GM12864 (cell line): ENCODE results near the gene RCVRN.

Source experiments
- DNase-seq: peaks from one replicate; pipeline ENCODE4 v3.0.0-alpha.2; 2011; ENCODE audit warnings: low read depth
- H3K4me3 ChIP-seq: 2 replicates; pipeline ENCODE4 v1.5.1; 2011; ENCODE audit warnings: mild to moderate bottlenecking, low read depth, low read length, control low read depth
- CTCF ChIP-seq: IDR thresholded peaks from 2 replicates; pipeline ENCODE4 v1.5.1; 2011; ENCODE audit warnings: low read depth, mild to moderate bottlenecking, moderate library complexity, low read length, control low read depth, inconsistent platforms; ENCODE audit errors: missing control alignments

The RCVRN gene

DNA sequence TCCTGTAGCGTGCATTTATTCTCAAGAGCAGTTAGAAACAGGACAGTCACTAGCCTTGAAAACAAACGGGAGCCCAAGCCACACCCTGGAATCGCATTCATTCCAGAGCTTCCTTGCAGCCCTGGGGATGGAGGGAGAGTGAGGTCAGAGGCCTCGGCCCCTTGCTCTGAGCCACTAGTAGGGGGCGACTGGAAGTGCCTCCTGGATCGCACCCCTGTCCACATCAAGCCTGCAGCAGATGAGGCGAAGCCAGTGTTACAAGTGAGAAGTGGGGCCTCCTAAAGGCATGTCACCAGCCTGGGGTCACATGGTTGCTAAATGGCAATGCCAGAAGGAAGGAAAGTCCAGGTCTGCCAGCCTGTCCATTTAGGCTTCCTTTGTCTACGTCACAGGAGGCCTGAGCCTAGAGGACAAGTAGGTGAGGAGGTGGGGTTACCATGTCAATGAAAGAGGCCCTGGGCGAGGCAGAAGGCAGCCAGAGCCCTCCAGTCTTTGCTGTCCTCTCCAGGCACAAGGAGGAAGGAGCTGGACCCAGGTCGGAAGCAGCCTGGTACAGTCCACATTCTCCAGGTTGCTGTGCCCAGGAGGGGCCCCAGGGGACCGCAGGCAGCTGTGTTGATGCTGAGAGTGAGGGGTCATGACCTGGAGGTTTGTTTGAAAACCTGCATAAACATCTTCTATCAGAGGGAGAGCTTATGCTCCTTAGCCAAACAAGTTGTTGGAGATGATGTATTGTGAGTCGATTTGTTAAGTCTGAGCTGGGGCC lies 3.0 kb upstream of the RCVRN start:
- no peak overlapping the region for H3K4me3 ChIP-seq
- DNase-seq = no peak
- no peak for TF ChIP-seq CTCF

DNA sequence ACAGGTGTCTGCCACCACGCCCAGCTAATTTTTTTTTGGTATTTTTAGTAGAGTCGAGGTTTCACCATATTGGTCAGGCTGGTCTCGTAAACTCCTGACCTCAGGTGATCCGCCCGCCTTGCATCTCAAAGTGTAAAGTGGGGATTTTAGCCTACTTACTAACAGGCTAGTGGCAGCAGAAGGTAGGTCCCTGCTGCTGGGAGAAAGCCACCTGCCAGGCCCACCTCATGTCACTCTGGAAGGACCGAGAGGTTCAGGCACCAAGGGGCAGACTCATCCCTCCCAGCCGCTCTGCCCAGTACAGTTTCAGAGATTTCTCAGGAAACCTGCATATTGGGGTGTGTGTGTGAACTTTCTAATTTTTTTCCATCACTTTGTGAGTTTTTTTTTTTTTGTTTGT lies 2.1 kb upstream of the RCVRN start:
- DNase-seq = no peak
- H3K4me3 ChIP-seq = no peak overlapping the region
- TF ChIP-seq CTCF = no peak

DNA sequence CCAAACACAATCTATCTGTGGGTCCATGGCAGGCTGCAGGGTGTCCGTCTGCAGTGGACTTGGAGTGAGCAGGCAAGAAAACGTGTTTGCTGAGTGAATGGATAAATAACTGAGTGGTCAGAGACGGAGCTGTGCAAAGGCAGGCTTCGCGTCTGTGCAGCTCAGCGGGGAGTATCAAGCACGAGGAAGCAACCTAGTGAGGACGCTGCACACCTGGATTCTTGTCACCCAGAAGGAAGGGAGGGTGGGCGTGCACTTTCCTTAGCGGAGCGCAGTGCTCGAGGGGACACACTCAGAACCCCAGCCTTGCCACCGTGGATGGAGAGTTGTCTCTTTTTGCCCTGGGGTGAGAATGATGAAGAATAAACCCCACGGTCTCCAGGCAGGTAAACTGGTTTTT lies 1.5 kb upstream of the RCVRN start:
- DNase-seq = no peak
- no peak for TF ChIP-seq CTCF
- H3K4me3 ChIP-seq = no peak overlapping the region

GRCh38 chr17:9905902-9906301 lies 831 bp upstream of the RCVRN start:
- DNase-seq = no peak
- TF ChIP-seq CTCF = peak; percentile 74
- H3K4me3 ChIP-seq = no peak overlapping the region

DNA sequence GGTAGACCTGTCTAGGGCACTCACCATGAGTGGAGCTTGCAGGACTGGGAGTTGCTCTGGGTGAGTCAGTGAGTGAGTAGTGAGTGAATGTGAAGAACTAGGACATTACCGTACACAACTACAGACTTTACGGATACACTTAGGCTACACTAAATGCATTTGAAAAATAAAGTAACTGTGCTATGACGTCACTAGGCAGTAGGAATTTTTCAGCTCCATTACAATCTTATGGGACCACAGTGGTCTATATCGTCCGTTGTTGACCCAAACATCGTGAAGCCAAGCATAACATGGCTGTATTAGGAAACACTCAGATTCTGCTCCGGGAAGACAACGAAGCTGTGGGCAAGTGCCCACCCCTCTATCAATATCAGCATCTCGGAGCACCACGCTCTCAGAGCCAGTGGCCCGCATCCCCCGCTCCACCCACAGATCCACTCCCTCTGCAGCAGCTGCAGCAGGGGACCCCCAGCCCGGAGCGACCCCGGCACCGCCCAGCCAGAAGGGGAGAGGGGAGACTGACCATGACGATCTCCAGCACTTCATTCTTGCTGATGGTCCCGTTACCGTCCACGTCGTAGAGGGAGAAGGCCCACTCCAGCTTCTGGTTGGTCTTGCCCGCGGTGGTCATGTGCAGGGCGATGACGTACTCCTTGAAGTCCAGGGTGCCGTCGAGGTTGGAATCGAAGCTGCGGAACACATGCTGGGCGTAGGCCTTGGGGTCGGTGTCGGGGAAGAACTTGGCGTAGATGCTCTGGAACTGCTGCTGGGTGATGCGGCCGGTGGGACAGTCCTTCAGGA lies 594 bp downstream of the RCVRN start:
- no peak for TF ChIP-seq CTCF
- DNase-seq = no peak
- H3K4me3 ChIP-seq = no peak overlapping the region

- H3K4me3 ChIP-seq = no peak overlapping the region
- no peak for DNase-seq
- no peak for TF ChIP-seq CTCF
These were observed 3.0 kb downstream of the RCVRN start for GRCh38 chr17:9902120-9902519.
